22Rv1 (cell line): ENCODE data around the gene HMGCS2.

Source experiments
- H3K27ac ChIP-seq: fragments of 450-650 bp; 2 replicates; pipeline ENCODE4 v1.5.1; 2017
- ZFX ChIP-seq: fragments of 450-650 bp; IDR thresholded peaks from 2 replicates; pipeline ENCODE4 v1.6.1; 2017; ENCODE audit warnings: antibody characterized with exemption, borderline replicate concordance
- TF ChIP-seq, protein P1 (sequence below): fragments of 450-650 bp; IDR thresholded peaks from 2 replicates; pipeline ENCODE4 v1.5.1; 2017; ENCODE audit warnings: mild to moderate bottlenecking

The HMGCS2 gene

DNA sequence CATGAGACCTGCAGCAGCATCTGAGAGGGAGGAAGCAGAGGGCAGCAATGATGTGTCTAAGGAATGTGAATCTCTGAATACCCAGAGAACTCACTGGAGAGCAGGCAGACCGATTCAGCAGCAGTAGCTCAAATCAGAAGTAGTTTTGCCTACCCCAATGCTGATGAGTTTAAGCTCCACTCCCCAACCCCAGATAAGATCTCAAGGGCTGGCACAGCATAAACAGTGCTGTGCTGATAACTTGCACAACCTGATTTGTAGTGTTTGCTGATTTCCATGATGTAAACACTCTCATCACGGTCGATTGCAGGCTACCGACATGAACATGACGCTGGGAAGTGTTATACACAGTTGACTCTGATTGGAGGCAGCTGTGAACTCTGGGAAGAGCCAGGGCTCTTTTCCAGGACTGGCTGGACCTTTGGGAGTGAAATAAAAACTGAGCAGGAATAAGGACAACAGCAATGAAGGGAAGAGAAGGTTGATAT is 11.2 kb upstream of the HMGCS2 start:
- TF ChIP-seq, protein P1, sequence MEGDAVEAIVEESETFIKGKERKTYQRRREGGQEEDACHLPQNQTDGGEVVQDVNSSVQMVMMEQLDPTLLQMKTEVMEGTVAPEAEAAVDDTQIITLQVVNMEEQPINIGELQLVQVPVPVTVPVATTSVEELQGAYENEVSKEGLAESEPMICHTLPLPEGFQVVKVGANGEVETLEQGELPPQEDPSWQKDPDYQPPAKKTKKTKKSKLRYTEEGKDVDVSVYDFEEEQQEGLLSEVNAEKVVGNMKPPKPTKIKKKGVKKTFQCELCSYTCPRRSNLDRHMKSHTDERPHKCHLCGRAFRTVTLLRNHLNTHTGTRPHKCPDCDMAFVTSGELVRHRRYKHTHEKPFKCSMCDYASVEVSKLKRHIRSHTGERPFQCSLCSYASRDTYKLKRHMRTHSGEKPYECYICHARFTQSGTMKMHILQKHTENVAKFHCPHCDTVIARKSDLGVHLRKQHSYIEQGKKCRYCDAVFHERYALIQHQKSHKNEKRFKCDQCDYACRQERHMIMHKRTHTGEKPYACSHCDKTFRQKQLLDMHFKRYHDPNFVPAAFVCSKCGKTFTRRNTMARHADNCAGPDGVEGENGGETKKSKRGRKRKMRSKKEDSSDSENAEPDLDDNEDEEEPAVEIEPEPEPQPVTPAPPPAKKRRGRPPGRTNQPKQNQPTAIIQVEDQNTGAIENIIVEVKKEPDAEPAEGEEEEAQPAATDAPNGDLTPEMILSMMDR = no peak
- no peak for TF ChIP-seq ZFX

DNA sequence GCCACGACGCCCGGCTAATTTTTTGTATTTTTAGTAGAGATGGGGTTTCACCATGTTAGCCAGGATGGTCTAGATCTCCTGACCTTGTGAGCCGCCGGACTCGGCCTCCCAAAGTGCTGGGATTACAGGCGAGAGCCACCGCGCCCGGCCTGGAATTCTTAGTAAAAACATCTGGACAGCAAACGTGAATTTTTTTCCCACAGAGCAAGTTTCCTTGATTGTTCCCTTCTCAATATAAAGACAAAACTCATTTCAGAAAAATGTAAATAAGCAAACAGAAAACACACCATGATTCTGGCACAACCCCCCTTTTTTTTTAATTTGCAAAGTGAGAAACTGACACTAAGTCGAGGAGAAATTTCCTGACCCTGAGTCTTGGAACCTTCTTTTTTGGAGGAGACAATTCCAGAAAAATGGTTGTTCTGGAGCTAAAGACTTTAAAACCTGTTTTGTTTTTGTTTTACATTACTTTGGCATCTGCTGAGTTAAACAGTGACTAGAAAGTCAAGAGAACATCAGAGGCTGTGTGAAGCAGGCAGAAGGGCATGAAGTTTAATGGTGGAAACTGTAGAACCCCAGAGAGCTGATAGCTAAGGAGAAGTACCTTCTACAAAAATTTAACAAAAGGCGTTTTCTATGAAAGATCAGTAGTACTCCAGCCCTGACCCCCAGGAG is 10.3 kb upstream of the HMGCS2 start:
- no peak for TF ChIP-seq ZFX
- TF ChIP-seq, protein P1 = no peak
- H3K27ac ChIP-seq = peak overlapping the region; percentile 96

More for the DNA sequence above, 11.2 kb upstream of the HMGCS2 start:
- H3K27ac ChIP-seq = peak overlapping the region; percentile 96

DNA sequence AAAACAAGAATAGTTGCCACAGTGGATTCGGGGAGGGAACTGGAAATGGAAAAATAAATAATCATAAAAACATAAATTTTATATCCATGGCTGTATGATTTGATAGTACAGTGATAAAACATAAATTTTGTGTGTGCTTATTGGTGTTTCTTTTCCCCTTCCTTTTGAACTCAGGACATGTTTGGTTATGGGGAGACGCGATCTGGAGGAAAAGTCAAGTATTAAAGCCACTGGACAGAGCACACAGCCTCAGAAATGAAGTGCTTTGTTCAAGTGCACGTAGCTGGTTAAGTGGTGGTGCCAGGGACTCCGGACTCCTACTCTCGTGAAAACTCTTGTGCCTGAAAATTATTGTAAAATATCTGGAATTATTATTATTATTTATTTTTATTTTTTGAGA is 9.7 kb upstream of the HMGCS2 start:
- TF ChIP-seq, protein P1 = no peak
- TF ChIP-seq ZFX = no peak
- peak overlapping the region; percentile 96 for H3K27ac ChIP-seq

DNA sequence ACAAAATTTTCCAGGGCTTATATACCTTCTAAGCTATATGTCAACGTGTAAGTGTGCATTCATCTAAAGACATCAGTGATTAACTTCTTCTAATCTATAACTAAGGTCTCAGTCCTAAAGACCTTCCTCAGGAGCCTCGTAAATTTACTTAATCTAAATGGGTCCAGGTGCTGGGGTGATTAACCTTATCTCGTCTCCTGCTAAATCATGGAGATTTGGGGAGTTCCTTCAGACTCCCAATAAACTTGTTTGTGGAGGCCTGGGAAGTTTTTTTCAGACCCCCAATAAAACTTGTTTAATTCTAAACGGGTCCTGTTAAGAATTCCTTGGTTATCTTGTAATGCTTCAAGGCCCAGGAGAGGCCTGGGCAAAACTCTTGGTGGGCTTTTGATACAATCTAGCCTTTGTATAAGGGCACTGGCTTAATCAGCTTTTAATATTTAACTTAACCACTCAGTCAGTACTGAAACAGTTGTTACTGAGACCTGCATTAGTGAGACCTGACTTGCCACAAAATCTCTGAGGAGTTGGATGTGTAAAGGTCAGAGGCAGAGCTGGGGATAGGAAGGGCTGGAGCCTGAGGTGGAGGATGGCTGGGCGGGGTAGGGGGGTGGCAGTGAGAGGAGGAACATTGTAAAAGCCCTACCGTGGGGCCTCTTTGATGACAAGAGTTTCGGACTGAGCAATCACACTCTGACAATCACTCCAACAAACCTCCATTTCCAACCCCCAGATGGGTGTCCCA is 6.2 kb upstream of the HMGCS2 start:
- H3K27ac ChIP-seq = peak overlapping the region; percentile 47
- TF ChIP-seq ZFX = no peak
- TF ChIP-seq, protein P1 = no peak

DNA sequence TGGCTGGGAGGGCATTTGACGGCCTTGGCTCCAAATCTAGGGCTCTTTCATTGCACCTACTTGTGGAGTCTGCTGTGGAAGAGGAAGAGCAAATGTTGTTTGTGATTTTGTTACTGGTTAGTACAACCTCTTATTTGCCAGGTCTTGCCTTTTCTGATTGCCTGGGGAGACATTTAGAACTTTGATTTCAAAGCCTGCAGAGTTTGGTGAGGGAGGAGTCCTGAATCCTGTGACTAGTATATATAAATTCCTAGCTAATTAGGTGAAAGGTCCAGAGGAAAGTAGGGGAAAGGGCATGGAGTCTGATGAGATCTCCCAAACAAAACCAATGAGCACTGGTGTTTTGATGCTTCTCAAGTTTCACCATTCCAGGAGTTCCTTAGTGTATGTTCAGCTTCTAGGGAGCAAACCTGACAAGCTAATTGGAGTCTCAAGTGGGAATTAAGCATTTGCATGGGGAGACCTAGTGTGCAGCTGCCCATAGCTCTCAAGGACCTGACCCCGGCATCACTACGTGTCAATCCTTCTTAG is 5.1 kb upstream of the HMGCS2 start:
- TF ChIP-seq ZFX = no peak
- TF ChIP-seq, protein P1 = no peak

DNA sequence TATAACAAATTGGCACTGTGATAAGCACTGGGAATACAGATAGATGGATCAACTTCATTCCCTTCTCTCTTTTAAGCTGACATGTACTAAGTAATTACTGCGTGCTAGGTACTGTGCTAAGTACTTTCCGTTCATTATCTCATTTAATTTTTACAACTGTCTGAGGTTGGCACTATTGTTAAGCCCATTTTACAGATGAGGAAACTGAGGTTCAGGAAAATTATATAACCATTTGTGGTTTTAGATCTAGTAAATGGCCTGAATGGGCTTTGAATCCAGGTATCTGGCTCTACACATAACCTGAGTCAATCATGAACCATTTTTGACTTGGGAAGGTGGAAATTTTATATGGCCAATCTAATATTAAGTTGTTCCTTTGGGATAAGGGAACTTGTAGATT is 3.6 kb upstream of the HMGCS2 start:
- TF ChIP-seq ZFX = no peak
- no peak overlapping the region for H3K27ac ChIP-seq

More for the DNA sequence above, 5.1 kb upstream of the HMGCS2 start:
- H3K27ac ChIP-seq = peak overlapping the region; percentile 47

DNA sequence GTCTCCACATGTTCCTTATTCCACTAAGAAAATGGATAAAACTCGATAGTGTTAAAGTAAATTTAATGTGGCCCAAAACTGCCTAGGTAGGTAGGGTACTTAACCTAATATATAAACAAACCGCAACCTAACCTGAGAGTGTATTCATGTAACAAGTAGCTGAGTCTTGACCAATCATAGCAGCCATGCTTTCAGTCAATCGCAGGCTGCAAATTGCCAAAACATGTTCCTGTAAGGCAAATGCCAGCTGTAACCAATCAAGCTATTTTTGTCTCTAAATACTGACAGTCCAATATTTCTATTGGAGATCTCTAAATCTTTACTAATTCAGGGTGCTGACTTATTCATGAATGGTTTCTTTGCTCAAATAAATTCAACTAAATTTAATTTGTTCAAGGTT is 3.1 kb upstream of the HMGCS2 start:
- TF ChIP-seq ZFX = no peak
- TF ChIP-seq, protein P1 = no peak

More for the DNA sequence above, 3.1 kb upstream of the HMGCS2 start:
- H3K27ac ChIP-seq = no peak overlapping the region
